Loucy (cell line): Measurements from ENCODE around the gene ARVCF.
A peak's percentile ranks its signal among the peaks of the same experiment; 100 is the strongest.

ENCODE experiments used
- H2AFZ ChIP-seq: fragments of 200-600 bp; sonication (generic); 2 replicates; pipeline ENCODE4 v1.6.0; 2016; ENCODE audit warnings: antibody characterized with exemption, mild to moderate bottlenecking, low read length, moderate library complexity
- H3F3A ChIP-seq: fragments of 200-600 bp; 2 replicates; pipeline ENCODE4 v1.6.0; 2016; ENCODE audit warnings: antibody characterized with exemption, low read depth, mild to moderate bottlenecking
- H3K27me3 ChIP-seq: fragments of 200-600 bp; sonication (generic); 2 replicates; pipeline ENCODE4 v1.6.1; 2014; ENCODE audit warnings: low read length, mild to moderate bottlenecking; ENCODE audit not compliant: insufficient read depth, poor library complexity, severe bottlenecking
- H3K36me3 ChIP-seq: fragments of 200-600 bp; sonication (generic); 2 replicates; pipeline ENCODE4 v1.6.1; 2016; ENCODE audit warnings: low read length; ENCODE audit not compliant: insufficient read depth
- H3K4me1 ChIP-seq: fragments of 200-600 bp; sonication (generic); 2 replicates; pipeline ENCODE4 v1.5.1; 2014; ENCODE audit warnings: low read length, mild to moderate bottlenecking; ENCODE audit not compliant: insufficient read depth, poor library complexity, severe bottlenecking
- H3K4me2 ChIP-seq: fragments of 200-600 bp; sonication (generic); 2 replicates; pipeline ENCODE4 v1.6.0; 2014; ENCODE audit warnings: antibody characterized with exemption, low read length, low read depth, mild to moderate bottlenecking; ENCODE audit not compliant: poor library complexity, severe bottlenecking
- H3K4me3 ChIP-seq: fragments of 200-600 bp; sonication (generic); 2 replicates; pipeline ENCODE4 v1.5.1; 2014; ENCODE audit warnings: low read length, mild to moderate bottlenecking, mixed read lengths; ENCODE audit not compliant: poor library complexity, severe bottlenecking
- H3K79me2 ChIP-seq: fragments of 200-600 bp; sonication (generic); 2 replicates; pipeline ENCODE4 v1.6.1; 2014; ENCODE audit warnings: low read length; ENCODE audit not compliant: insufficient read depth
- H3K9ac ChIP-seq: fragments of 200-600 bp; sonication (generic); 2 replicates; pipeline ENCODE4 v1.6.0; 2014; ENCODE audit warnings: mild to moderate bottlenecking, low read depth, low read length, moderate library complexity; ENCODE audit not compliant: poor library complexity, severe bottlenecking
- H3K9me2 ChIP-seq: fragments of 200-600 bp; sonication (generic); replicated peaks from 2 replicates; pipeline ENCODE4 v1.6.1; 2016; ENCODE audit warnings: low read depth, low read length, mixed read lengths
- H3K9me3 ChIP-seq: fragments of 200-600 bp; sonication (generic); 2 replicates; pipeline ENCODE4 v1.6.1; 2014; ENCODE audit warnings: mild to moderate bottlenecking, antibody characterized with exemption, low read length, low read depth; ENCODE audit not compliant: insufficient read depth
- H4K20me1 ChIP-seq: fragments of 200-600 bp; sonication (generic); 2 replicates; pipeline ENCODE4 v1.6.0; 2014; ENCODE audit warnings: antibody characterized with exemption, low read length, mild to moderate bottlenecking; ENCODE audit not compliant: insufficient read depth, poor library complexity, severe bottlenecking
- EZH2phosphoT487 ChIP-seq: fragments of 200-600 bp; IDR thresholded peaks from 2 replicates; pipeline ENCODE4 v1.6.1; 2018; ENCODE audit warnings: antibody characterized with exemption, mild to moderate bottlenecking, moderate library complexity, borderline replicate concordance
- TF ChIP-seq, protein P1 (sequence below): fragments of 200-600 bp; sonication (generic); conservative IDR thresholded peaks from 2 replicates; pipeline ENCODE4 v1.5.1; 2014; ENCODE audit warnings: mild to moderate bottlenecking, antibody characterized with exemption, low read length

The ARVCF gene

DNA sequence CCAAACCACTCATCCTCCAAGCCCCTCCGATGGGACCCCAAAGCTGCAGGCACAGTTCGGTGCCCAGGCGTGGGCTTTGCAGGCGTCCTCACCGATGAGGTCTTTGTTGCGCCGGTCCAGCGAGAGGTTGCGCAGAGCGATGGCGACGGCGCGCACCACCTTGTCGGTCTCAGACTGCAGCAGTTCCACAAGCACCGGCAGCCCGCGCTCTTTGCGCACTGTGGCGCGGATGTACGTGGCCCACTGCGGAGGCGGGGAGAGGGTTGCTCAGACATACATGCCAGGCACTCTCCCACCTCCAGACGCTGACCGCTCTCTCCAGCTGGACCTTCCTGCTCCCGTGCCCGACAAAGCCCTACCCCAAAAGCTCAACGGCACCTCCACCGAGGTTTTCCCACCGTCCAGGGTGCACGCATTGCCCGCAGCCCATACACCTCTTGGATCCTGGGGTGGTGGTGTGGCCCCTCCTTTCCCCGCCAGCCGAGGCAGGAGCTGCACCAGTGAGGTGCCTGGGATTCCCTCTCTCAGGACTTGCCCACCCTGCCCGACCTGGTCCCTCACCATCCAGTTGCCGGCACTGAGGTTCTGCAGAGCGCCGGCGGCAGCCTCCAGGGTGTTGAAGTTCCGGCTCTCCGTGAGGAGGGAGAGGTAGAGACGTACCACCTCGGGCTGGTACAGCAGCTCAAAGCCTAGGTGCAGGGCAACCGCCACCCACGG is 42.9 kb downstream of the ARVCF start:
- no peak for TF ChIP-seq EZH2phosphoT487
- TF ChIP-seq, protein P1, sequence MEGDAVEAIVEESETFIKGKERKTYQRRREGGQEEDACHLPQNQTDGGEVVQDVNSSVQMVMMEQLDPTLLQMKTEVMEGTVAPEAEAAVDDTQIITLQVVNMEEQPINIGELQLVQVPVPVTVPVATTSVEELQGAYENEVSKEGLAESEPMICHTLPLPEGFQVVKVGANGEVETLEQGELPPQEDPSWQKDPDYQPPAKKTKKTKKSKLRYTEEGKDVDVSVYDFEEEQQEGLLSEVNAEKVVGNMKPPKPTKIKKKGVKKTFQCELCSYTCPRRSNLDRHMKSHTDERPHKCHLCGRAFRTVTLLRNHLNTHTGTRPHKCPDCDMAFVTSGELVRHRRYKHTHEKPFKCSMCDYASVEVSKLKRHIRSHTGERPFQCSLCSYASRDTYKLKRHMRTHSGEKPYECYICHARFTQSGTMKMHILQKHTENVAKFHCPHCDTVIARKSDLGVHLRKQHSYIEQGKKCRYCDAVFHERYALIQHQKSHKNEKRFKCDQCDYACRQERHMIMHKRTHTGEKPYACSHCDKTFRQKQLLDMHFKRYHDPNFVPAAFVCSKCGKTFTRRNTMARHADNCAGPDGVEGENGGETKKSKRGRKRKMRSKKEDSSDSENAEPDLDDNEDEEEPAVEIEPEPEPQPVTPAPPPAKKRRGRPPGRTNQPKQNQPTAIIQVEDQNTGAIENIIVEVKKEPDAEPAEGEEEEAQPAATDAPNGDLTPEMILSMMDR, result no peak
- no peak overlapping the region for H3K4me3 ChIP-seq
- no peaks in the 10 kb centered on the region; the same call in 1 of the 2 replicates for H3K36me3 ChIP-seq
- no peaks in the 10 kb centered on the region for H3K9me2 ChIP-seq
- no peaks in the 10 kb centered on the region for H3K27me3 ChIP-seq
- H3K79me2 ChIP-seq, result no peaks in the 10 kb centered on the region
- no peaks in the 10 kb centered on the region for H3K9me3 ChIP-seq
- 0 out of 2 replicates have a peak, but pooled peaks cover 5% of the 10 kb centered on the region for H3F3A ChIP-seq
- H3K9ac ChIP-seq, result no peak overlapping the region
- peak overlapping the region; percentile 78 for H3K4me2 ChIP-seq
- H3K4me1 ChIP-seq, result peaks cover 26% of the 10 kb centered on the region
- no peak overlapping the region for H2AFZ ChIP-seq
- H4K20me1 ChIP-seq, result peaks cover 5% of the 10 kb centered on the region

DNA sequence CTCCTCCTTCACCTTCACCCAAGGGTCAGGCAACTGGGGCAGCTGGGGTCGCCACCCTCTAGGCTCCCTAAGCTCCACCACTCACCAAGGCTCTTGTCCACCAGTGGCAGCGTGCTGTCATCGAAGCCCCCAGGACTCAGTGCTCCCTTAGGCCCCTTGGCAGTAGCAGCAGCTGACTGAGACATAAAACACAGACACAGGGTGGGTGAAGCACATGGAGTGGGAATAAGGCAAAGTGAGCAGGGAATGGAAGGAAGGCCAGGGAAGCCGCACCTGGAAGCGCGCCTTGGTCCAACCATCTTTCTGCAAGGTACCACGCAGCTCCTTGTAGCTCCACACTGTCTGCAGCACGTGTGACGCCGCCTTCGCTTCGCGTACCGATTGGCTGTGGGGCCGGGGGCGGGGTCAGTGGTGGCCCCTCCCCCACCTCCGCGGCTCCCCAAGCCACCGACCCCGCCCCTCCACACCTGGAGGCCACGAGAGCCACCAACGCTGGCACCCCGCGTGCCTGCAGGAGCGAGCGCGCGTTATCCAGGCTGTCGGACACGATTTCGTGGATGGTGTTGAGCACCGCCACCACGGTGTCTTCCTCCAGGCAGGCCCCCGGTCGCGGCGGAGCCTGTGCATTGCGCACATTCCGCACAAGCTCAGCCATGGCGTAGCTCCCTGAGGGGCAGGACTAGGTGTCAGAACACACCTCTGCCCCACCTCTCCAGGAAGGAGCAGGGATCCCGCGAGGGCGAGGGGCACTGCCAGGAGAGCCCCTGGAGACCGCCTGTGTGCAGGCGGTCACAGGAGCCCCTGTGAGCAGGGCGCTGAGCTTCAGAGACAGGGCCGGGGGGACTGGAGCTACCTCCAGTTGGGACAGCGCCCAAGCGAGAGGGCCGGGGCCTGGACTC is 43.7 kb downstream of the ARVCF start:
- Histone ChIP-seq H3K9ac (no peak overlapping the region), H3K4me3 (no peak overlapping the region), H3F3A (0 out of 2 replicates have a peak, but pooled peaks cover 5% of the 10 kb centered on the region), H4K20me1 (peaks cover 5% of the 10 kb centered on the region), H2AFZ (no peak overlapping the region), H3K4me2 (no peak overlapping the region), H3K27me3 (no peaks in the 10 kb centered on the region), H3K4me1 (peaks cover 26% of the 10 kb centered on the region), H3K79me2 (no peaks in the 10 kb centered on the region), H3K9me3 (no peaks in the 10 kb centered on the region), H3K36me3 (no peaks in the 10 kb centered on the region; the same call in 1 of the 2 replicates), H3K9me2 (no peaks in the 10 kb centered on the region)
- TF ChIP-seq, protein P1, result no peak
- TF ChIP-seq EZH2phosphoT487, result no peak

DNA sequence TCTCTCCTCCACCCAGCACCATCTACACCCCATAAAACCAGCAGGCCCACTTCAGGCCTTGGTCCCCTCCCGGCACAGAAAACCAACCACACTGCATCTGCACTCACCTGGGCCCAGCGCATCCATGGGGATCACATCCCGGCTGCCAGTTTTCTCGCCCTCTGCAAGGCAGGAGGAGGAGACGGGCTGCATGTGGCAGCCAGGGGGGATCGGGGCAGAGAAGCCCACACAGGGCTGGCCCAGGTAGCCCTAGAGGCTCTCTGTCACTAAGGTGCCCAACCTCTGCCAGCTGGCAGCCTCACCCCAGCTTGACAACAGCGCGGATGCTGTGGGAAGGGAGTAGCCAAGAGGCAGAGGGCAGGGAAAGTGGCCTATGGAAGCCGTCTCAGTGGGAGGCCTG is 44.4 kb downstream of the ARVCF start:
- no peak overlapping the region for H3K9ac ChIP-seq
- no peaks in the 10 kb centered on the region for H3K79me2 ChIP-seq
- no peak overlapping the region for H3K4me3 ChIP-seq
- H2AFZ ChIP-seq, result no peak overlapping the region
- TF ChIP-seq EZH2phosphoT487, result no peak
- TF ChIP-seq, protein P1, result no peak
- H3K9me2 ChIP-seq, result no peaks in the 10 kb centered on the region
- H3F3A ChIP-seq, result 0 out of 2 replicates have a peak, but pooled peaks cover 5% of the 10 kb centered on the region
- no peaks in the 10 kb centered on the region for H3K27me3 ChIP-seq
- no peak overlapping the region for H3K4me2 ChIP-seq
- peaks cover 5% of the 10 kb centered on the region for H4K20me1 ChIP-seq
- peaks cover 26% of the 10 kb centered on the region for H3K4me1 ChIP-seq
- H3K36me3 ChIP-seq, result peaks cover 6% of the 10 kb centered on the region; the same call in 1 of the 2 replicates
- H3K9me3 ChIP-seq, result no peaks in the 10 kb centered on the region
